Activated CD4-positive, alpha-beta T cell treated with anti-CD3 and anti-CD28 coated beads, Interleukin-2, Interleukin-6, amounts not matched to agents 100 ng/mL and 50 ng/mL, durations not matched to agents 16 hours and 8 hours (primary cell): ENCODE measurements around the gene TAF3.
"Not testable (repeated sequence)": the region's sequence is repeated elsewhere in the genome, so short reads cannot be mapped to it uniquely, and the experiment has no call there.

Experiments
- DNase-seq: peaks from one replicate; pipeline ENCODE4 v3.0.0-alpha.2; 2020

The TAF3 gene

GRCh38 chr10:7811000-7811399, 7.3 kb upstream of the TAF3 start:
- DNase-seq = no peak

GRCh38 chr10:7811743-7812142, 6.6 kb upstream of the TAF3 start:
- DNase-seq = not testable (repeated sequence)

- DNase-seq = no peak
Measured at GRCh38 chr10:7813481-7813880, 4.8 kb upstream of the TAF3 start.

GRCh38 chr10:7817576-7817975, 729 bp upstream of the TAF3 start:
- DNase-seq = no peak

- no peak for DNase-seq
Measured at GRCh38 chr10:7817984-7818294, 366 bp upstream of the TAF3 start.

GRCh38 chr10:7819121-7819460, 786 bp downstream of the TAF3 start:
- DNase-seq = peak; percentile 49

- DNase-seq = no peak
Measured at GRCh38 chr10:7824251-7824650, 5.9 kb downstream of the TAF3 start.

GRCh38 chr10:7826971-7827370, 8.7 kb downstream of the TAF3 start:
- DNase-seq = no peak

GRCh38 chr10:7829289-7829834, 11.1 kb downstream of the TAF3 start:
- no peak for DNase-seq

- DNase-seq = no peak
Measured at GRCh38 chr10:7832060-7832459, 13.8 kb downstream of the TAF3 start.

GRCh38 chr10:7833210-7833609, 14.9 kb downstream of the TAF3 start:
- DNase-seq = no peak

GRCh38 chr10:7834262-7834661, 16.0 kb downstream of the TAF3 start:
- DNase-seq = no peak

GRCh38 chr10:7836571-7836970, 18.3 kb downstream of the TAF3 start:
- DNase-seq = no peak

GRCh38 chr10:7846591-7846990, 28.3 kb downstream of the TAF3 start:
- DNase-seq = no peak

- DNase-seq = no peak
Measured at GRCh38 chr10:7853226-7853842, 35.0 kb downstream of the TAF3 start.

- DNase-seq = no peak
Measured at GRCh38 chr10:7853890-7854289, 35.6 kb downstream of the TAF3 start.

- DNase-seq = no peak
Measured at GRCh38 chr10:7855205-7855604, 36.9 kb downstream of the TAF3 start.

- no peak for DNase-seq
Measured at GRCh38 chr10:7856678-7857077, 38.4 kb downstream of the TAF3 start.

GRCh38 chr10:7857262-7857661, 39.0 kb downstream of the TAF3 start:
- DNase-seq = no peak

- no peak for DNase-seq
Measured at GRCh38 chr10:7861509-7862120, 43.3 kb downstream of the TAF3 start.

GRCh38 chr10:7862121-7862514, 43.8 kb downstream of the TAF3 start:
- DNase-seq = no peak

- DNase-seq = no peak
Measured at GRCh38 chr10:7866176-7866575, 47.9 kb downstream of the TAF3 start.

- DNase-seq = peak; percentile 27
Measured at GRCh38 chr10:7872041-7872442, 53.7 kb downstream of the TAF3 start.

GRCh38 chr10:7874864-7875263, 56.6 kb downstream of the TAF3 start:
- no peak for DNase-seq

- no peak for DNase-seq
Measured at GRCh38 chr10:7876541-7877127, 58.3 kb downstream of the TAF3 start.
